ENCODE results near the gene GRK5.

DNA sequence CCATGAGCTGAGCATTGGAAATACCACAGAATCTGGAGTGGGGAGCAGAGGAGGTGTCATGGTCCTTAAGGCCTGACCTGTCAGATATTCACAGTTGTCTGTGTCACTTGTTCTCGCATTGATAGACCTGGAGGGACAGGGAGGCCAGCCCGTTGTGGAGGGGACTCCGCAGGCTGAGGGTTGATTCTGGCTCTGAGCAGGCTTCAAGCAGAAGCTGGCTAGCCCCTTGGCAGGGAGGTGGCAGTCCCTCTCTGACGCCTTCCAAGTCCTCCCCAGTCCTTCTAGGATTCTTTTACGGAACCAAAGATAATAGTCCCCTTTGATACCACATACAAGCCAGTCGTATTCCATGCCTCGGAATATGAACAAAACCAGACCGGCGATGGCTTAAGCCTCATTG is 65.4 kb downstream of the GRK5 start:
- TF ChIP-seq, protein P1, sequence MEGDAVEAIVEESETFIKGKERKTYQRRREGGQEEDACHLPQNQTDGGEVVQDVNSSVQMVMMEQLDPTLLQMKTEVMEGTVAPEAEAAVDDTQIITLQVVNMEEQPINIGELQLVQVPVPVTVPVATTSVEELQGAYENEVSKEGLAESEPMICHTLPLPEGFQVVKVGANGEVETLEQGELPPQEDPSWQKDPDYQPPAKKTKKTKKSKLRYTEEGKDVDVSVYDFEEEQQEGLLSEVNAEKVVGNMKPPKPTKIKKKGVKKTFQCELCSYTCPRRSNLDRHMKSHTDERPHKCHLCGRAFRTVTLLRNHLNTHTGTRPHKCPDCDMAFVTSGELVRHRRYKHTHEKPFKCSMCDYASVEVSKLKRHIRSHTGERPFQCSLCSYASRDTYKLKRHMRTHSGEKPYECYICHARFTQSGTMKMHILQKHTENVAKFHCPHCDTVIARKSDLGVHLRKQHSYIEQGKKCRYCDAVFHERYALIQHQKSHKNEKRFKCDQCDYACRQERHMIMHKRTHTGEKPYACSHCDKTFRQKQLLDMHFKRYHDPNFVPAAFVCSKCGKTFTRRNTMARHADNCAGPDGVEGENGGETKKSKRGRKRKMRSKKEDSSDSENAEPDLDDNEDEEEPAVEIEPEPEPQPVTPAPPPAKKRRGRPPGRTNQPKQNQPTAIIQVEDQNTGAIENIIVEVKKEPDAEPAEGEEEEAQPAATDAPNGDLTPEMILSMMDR (IDR thresholded peaks at IDR 0.05) = no peak
- no peak for TF ChIP-seq POLR2A (IDR thresholded peaks at IDR 0.05)
- no peak for TF ChIP-seq EP300 (IDR thresholded peaks at IDR 0.05; ENCODE audit: low read depth)
